Gastroesophageal sphincter (tissue), 4 donors: Measurements from ENCODE around the gene DYDC1. TPM values are rescaled to one million over a fixed set of nuclear protein-coding genes. Genes with fewer than 3 reads are reported as not detected.
"Not testable (repeated sequence)": the region's sequence is repeated elsewhere in the genome, so short reads cannot be mapped to it uniquely, and the experiment has no call there.

Experiments used
- ATAC-seq: fragments of 150-250 bp; one replicate; pipeline ENCODE4 v1.9.1; 2016; ENCODE audit warnings: mild to moderate bottlenecking, moderate library complexity
- H3K27ac ChIP-seq, 4 donors: fragments of 200-600 bp; sonication (generic) in 3 of 4; 1 replicate in 3 of 4; 2 replicates in 1 of 4; pipeline ENCODE4 v1.5.1; 2016 to 2019
- H3K27me3 ChIP-seq: fragments of 200-600 bp; sonication (generic); one replicate; pipeline ENCODE4 v1.5.1; 2019
- H3K36me3 ChIP-seq, 2 donors: fragments of 200-600 bp; sonication (generic); one replicate each; pipeline ENCODE4 v1.5.1; 2019; ENCODE audit warnings: control low read depth in 1 of 2
- H3K4me1 ChIP-seq, 3 donors: fragments of 200-600 bp; sonication (generic); 1 replicate in 2 of 3; 2 replicates in 1 of 3; pipeline ENCODE4 v1.5.1; 2016 to 2019; ENCODE audit warnings: control low read depth in 2 of 3
- H3K4me3 ChIP-seq, 2 donors: fragments of 200-600 bp; sonication (generic); one replicate each; pipeline ENCODE4 v1.5.1; 2019; ENCODE audit warnings: mild to moderate bottlenecking in 1 of 2, moderate library complexity in 1 of 2
- H3K9me3 ChIP-seq, 3 donors: fragments of 200-600 bp; sonication (generic); one replicate each; pipeline ENCODE4 v1.5.1; 2017 to 2019; ENCODE audit warnings: control low read depth in 2 of 3
- EP300 ChIP-seq: sonication (generic); formaldehyde crosslinking; IDR thresholded peaks from one replicate; pipeline ENCODE4 v1.6.1; 2017; ENCODE audit warnings: antibody characterized with exemption, mild to moderate bottlenecking
- POLR2A ChIP-seq, 2 donors: fragments of 450-650 bp; IDR thresholded peaks; one replicate each; pipeline ENCODE4 v1.6.1; 2017; ENCODE audit warnings: antibody characterized with exemption in 2 of 2, mild to moderate bottlenecking in 2 of 2, moderate library complexity in 1 of 2
- POLR2AphosphoS5 ChIP-seq: sonication (generic); formaldehyde crosslinking; IDR thresholded peaks from one replicate; pipeline ENCODE4 v1.6.1; 2017; ENCODE audit warnings: antibody characterized with exemption
- WGBS, 2 donors: methylation state at CpG; one replicate each; pipeline ENCODE4 v1.1.5; 2018; ENCODE audit warnings: low coverage in 1 of 2; 5-methylcytosine and 5-hydroxymethylcytosine counted together
- total RNA-seq, 4 donors: library from RNA; depleted of rRNA; stranded (reverse); fragments of >200 nt; gene quantifications; one replicate each; pipeline ENCODE4 v1.1.0, GENCODE V29; 2016
- TF ChIP-seq, protein P1 (sequence below), 4 experiments: fragments of 200-600 bp in 2 of 4; fragments of 450-650 bp in 2 of 4; sonication (generic) in 1 of 4; IDR thresholded peaks; one replicate each; pipeline ENCODE4 v1.5.1; 2017 to 2019; ENCODE audit warnings: antibody characterized with exemption in 4 of 4, mild to moderate bottlenecking in 2 of 4, moderate library complexity in 2 of 4

The DYDC1 gene
- total RNA-seq, 4 donors from 2014 or later: not detected

DNA sequence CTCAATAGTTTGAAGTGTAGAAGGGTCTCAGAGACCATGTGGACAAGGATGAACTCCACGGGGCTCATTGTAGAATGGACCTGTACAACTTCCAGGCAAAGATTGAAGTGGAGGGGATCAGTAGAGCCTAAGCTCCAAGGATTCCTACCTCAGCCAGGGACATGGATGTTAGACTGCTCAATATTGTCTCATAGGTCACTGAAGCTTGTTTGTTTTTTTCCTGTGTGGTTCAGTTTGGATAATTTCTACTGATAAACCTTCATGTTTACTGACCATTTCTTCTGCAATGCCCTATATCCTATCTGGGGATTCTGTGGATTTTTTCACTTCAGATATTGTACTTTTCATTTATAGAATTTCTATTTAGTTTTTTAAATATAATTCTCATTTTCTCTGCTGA, 9.0 kb upstream of the DYDC1 start:
- H3K27ac ChIP-seq: no peak overlapping the region
- peaks cover 0 to 25% (median 0%) of the 10 kb centered on the region in 3 donors for H3K9me3 ChIP-seq
- TF ChIP-seq, protein P1, sequence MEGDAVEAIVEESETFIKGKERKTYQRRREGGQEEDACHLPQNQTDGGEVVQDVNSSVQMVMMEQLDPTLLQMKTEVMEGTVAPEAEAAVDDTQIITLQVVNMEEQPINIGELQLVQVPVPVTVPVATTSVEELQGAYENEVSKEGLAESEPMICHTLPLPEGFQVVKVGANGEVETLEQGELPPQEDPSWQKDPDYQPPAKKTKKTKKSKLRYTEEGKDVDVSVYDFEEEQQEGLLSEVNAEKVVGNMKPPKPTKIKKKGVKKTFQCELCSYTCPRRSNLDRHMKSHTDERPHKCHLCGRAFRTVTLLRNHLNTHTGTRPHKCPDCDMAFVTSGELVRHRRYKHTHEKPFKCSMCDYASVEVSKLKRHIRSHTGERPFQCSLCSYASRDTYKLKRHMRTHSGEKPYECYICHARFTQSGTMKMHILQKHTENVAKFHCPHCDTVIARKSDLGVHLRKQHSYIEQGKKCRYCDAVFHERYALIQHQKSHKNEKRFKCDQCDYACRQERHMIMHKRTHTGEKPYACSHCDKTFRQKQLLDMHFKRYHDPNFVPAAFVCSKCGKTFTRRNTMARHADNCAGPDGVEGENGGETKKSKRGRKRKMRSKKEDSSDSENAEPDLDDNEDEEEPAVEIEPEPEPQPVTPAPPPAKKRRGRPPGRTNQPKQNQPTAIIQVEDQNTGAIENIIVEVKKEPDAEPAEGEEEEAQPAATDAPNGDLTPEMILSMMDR (IDR thresholded peaks at IDR 0.05): no peak
- no peak for TF ChIP-seq POLR2A (IDR thresholded peaks at IDR 0.05)
- no peak for TF ChIP-seq EP300
- no peak for TF ChIP-seq POLR2AphosphoS5
- no peak overlapping the region for H3K4me3 ChIP-seq
- no peaks in the 10 kb centered on the region for H3K4me1 ChIP-seq
- H3K36me3 ChIP-seq: no peaks in the 10 kb centered on the region
- ATAC-seq: no peak
- WGBS, 2 donors: 0 to 57% methylated on average over 1 of the region's 1 CpG
- no peaks in the 10 kb centered on the region for H3K27me3 ChIP-seq

DNA sequence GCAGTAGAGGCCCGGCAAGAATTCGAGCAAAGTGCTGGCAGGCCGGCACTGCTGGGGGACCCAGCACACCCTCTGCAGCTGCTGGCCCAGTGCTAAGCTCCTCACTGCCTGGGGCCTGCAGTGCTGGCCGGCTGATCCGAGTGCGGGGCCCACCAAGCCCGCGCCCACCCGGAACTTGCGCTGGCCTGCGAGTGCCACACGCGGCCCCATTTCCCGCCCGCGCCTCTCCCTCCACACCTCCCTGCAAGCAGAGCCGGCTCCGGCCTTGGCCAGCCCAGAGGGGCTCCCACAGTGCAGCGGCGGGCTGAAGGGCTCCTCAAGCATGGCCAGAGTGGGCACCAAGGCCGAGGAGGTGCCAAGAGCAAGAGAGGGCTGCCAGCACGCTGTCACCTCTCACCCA, 3.1 kb upstream of the DYDC1 start:
- no peaks in the 10 kb centered on the region for H3K9me3 ChIP-seq
- H3K27ac ChIP-seq: no peak overlapping the region
- H3K27me3 ChIP-seq: peaks cover 43% of the 10 kb centered on the region
- H3K4me3 ChIP-seq: no peak overlapping the region
- TF ChIP-seq, protein P1 (IDR thresholded peaks at IDR 0.05): no peak
- TF ChIP-seq EP300 (no peak), POLR2AphosphoS5 (no peak), POLR2A (IDR thresholded peaks at IDR 0.05) (no peak)
- no CpG with 5 or more reads among the region's 22 CpGs for WGBS, 2 donors
- peaks cover 0 to 15% (median 8%) of the 10 kb centered on the region in 3 donors for H3K4me1 ChIP-seq
- no peak for ATAC-seq
- H3K36me3 ChIP-seq: no peaks in the 10 kb centered on the region

DNA sequence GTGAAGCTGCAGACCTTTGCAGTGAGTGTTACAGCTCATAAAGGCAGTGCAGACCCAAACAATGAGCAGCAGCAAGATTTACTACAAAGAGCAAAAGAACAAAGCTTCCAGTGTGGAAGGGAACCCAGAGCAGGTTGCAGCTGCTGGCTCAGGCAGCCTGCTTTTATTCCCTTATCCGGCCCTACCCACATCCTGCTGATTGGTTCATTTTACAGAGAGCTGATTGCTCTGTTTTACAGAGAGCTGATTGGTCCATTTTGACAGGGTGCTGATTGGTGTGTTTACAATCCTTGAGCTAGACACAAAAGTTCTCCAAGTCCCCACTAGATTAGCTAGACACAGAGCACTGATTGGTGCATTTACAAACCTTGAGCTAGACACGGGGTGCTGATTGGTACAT, 2.4 kb upstream of the DYDC1 start:
- 80% methylated on average over 1 of the region's 2 CpGs; no CpG with 5 or more reads in 1 of the 2 donors for WGBS, 2 donors
- not testable (repeated sequence) for ATAC-seq, H3K36me3 ChIP-seq

DNA sequence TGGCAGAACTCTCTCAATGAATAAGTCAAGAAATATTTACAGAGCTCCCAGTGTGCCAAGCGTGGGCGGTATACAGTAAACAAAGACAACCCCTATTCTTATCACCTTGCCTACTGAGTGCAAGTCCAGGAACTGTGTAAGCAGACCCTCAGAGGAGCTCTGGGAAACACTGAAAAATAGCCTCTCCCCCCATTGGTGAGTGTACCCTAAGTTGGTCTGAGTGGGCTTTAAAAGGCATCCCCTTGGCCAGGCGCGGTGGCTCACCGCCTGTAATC, 1.2 kb upstream of the DYDC1 start:
- Histone ChIP-seq H3K9me3 (no peaks in the 10 kb centered on the region), H3K4me3 (no peak overlapping the region), H3K27me3 (peaks cover 60% of the 10 kb centered on the region), H3K4me1 (peaks cover 0 to 15% (median 8%) of the 10 kb centered on the region in 3 donors), H3K36me3 (no peaks in the 10 kb centered on the region), H3K27ac (no peak overlapping the region)
- 100% methylated on average over 1 to 2 of the region's 5 CpGs for WGBS, 2 donors
- TF ChIP-seq, protein P1 (IDR thresholded peaks at IDR 0.05): no peak
- TF ChIP-seq POLR2A (IDR thresholded peaks at IDR 0.05) (no peak), POLR2AphosphoS5 (no peak)
- ATAC-seq: no peak

More for the DNA sequence above, 2.4 kb upstream of the DYDC1 start:
- Histone ChIP-seq H3K4me1 (peaks cover 0 to 15% (median 8%) of the 10 kb centered on the region in 3 donors), H3K27me3 (peaks cover 50% of the 10 kb centered on the region)
- not testable (repeated sequence) for H3K27ac ChIP-seq, H3K4me3 ChIP-seq, H3K9me3 ChIP-seq

DNA sequence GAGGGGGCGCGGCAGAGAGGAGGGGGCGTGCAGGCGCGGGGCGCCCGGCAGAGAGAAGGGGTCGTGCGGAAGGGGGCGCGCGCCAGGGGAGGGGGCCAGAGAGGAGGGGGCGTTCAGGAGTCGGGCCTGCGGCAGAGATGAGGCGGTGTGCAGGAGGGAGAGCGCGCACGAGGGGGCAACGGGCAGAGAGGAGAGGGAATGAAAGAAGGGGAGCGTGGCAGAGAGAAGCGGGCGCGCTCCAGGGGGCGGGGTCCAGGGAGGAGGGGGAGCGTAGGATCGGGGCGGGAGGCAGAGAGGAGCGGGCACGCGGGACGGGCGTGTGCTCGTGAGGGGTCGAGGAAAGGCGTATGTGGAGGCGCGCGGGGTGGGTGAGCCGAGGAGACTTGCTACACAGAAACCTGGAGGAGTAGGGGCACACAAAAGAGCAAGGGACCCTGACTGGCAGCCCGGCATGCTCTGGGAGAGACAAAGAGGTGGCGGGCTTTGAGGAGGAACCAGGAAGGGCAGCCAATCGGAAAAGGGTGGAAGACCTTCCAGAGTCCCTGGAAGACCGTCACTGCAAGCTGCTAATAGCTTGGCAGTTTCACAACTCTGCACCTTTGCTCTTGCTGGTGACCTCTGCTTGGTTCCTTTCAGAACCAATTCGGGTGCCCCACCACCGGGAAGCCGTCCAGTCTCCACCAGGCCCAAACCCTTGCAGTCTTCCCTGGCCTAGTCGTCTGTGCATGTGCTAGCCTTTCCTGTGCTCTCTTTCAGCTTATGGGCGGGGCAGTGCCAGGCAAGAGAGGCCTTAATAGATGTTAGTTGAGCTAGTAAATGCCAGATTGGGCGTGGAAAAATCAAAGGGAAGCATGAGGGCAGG, 665 bp upstream of the DYDC1 start:
- H3K9me3 ChIP-seq: no peaks in the 10 kb centered on the region
- ATAC-seq: no peak
- no peaks in the 10 kb centered on the region for H3K36me3 ChIP-seq
- H3K27me3 ChIP-seq: peaks cover 65% of the 10 kb centered on the region
- WGBS, 2 donors: 3 to 6% methylated on average over 22 to 30 of the region's 50 CpGs
- peak overlapping the region in 1 of 2 donors; percentile 47 for H3K4me3 ChIP-seq
- peaks cover 0 to 15% (median 8%) of the 10 kb centered on the region in 3 donors for H3K4me1 ChIP-seq
- H3K27ac ChIP-seq: no peak overlapping the region
- TF ChIP-seq POLR2A (IDR thresholded peaks at IDR 0.05): no peak
- TF ChIP-seq, protein P1 (IDR thresholded peaks at IDR 0.05): no peak
- no peak for TF ChIP-seq EP300
- TF ChIP-seq POLR2AphosphoS5: no peak
